DMS114 treated with DMSO at 0.1 percent for 48 hours (cell line): ENCODE results near the gene AMZ1.
"Not testable (repeated sequence)": the region's sequence is repeated elsewhere in the genome, so short reads cannot be mapped to it uniquely, and the experiment has no call there.

Experiments used
- DNase-seq: peaks from one replicate; lab custom pipeline; 2025; ENCODE audit not compliant: unreplicated experiment; lab: John Stamatoyannopoulos, UW

AMZ1 gene

GRCh38 chr7:2667843-2668242 is 20.2 kb upstream of the AMZ1 start:
- no peak for DNase-seq

GRCh38 chr7:2668401-2668800 is 19.6 kb upstream of the AMZ1 start:
- no peak for DNase-seq

GRCh38 chr7:2670171-2670570 is 17.8 kb upstream of the AMZ1 start:
- no peak for DNase-seq

GRCh38 chr7:2670720-2671391 is 17.1 kb upstream of the AMZ1 start:
- DNase-seq = peak; percentile 45

GRCh38 chr7:2673214-2673613 is 14.8 kb upstream of the AMZ1 start:
- DNase-seq = not testable (repeated sequence)

GRCh38 chr7:2673934-2674333 is 14.1 kb upstream of the AMZ1 start:
- no peak for DNase-seq

- DNase-seq = no peak
Observed at GRCh38 chr7:2675256-2675764, 12.7 kb upstream of the AMZ1 start.

- not testable (repeated sequence) for DNase-seq
Observed at GRCh38 chr7:2676576-2676975, 11.4 kb upstream of the AMZ1 start.

GRCh38 chr7:2678454-2678853 is 9.5 kb upstream of the AMZ1 start:
- DNase-seq = not testable (repeated sequence)

GRCh38 chr7:2679135-2680127 is 8.6 kb upstream of the AMZ1 start:
- DNase-seq = not testable (repeated sequence)

GRCh38 chr7:2680256-2680655 is 7.7 kb upstream of the AMZ1 start:
- no peak for DNase-seq

GRCh38 chr7:2680792-2681490 is 7.1 kb upstream of the AMZ1 start:
- DNase-seq = peak; percentile 17

- no peak for DNase-seq
Observed at GRCh38 chr7:2681929-2682799, 5.8 kb upstream of the AMZ1 start.

- DNase-seq = no peak
Observed at GRCh38 chr7:2684501-2684900, 3.5 kb upstream of the AMZ1 start.

GRCh38 chr7:2686101-2686500 is 1.9 kb upstream of the AMZ1 start:
- DNase-seq = no peak

GRCh38 chr7:2687338-2687869 is 598 bp upstream of the AMZ1 start:
- DNase-seq = no peak

GRCh38 chr7:2688409-2689342 is 674 bp downstream of the AMZ1 start:
- no peak for DNase-seq

GRCh38 chr7:2689343-2689847 is 1.4 kb downstream of the AMZ1 start:
- DNase-seq = no peak
